Vagina (tissue), 2 donors: ENCODE results near the gene AP1G2. TPM values are rescaled to one million over a fixed set of nuclear protein-coding genes. Genes with fewer than 3 reads are reported as not detected.

Source experiments
- DNase-seq, 2 donors: peaks; one replicate each; pipeline ENCODE4 v3.0.0-alpha.2; 2017; ENCODE audit errors: extremely low spot score in 2 of 2
- H3K27ac ChIP-seq: fragments of 200-600 bp; sonication (generic); one replicate; pipeline ENCODE4 v1.5.1; 2019
- H3K27me3 ChIP-seq: fragments of 200-600 bp; sonication (generic); one replicate; pipeline ENCODE4 v1.5.1; 2019
- H3K36me3 ChIP-seq, 2 donors: fragments of 200-600 bp; sonication (generic); one replicate each; pipeline ENCODE4 v1.5.1; 2017 to 2019
- H3K4me1 ChIP-seq: fragments of 200-600 bp; sonication (generic); one replicate; pipeline ENCODE4 v1.5.1; 2019
- H3K4me3 ChIP-seq, 2 donors: fragments of 200-600 bp; sonication (generic); 1 replicate in 1 of 2; 2 replicates in 1 of 2; pipeline ENCODE4 v1.5.1; 2016 to 2019
- H3K9me3 ChIP-seq: fragments of 200-600 bp; sonication (generic); one replicate; pipeline ENCODE4 v1.5.1; 2019
- POLR2A ChIP-seq, 2 donors: fragments of 450-650 bp; IDR thresholded peaks; one replicate each; pipeline ENCODE4 v1.6.1; 2017; ENCODE audit warnings: antibody characterized with exemption in 2 of 2, mild to moderate bottlenecking in 2 of 2, moderate library complexity in 2 of 2
- POLR2AphosphoS5 ChIP-seq, 2 donors: sonication (generic); formaldehyde crosslinking; IDR thresholded peaks; one replicate each; pipeline ENCODE4 v1.9.0; 2017; ENCODE audit warnings: antibody characterized with exemption in 2 of 2, mild to moderate bottlenecking in 2 of 2, low read depth in 1 of 2; ENCODE audit not compliant: insufficient read depth in 1 of 2
- intact Hi-C: fragments of 100-400 bp; cut with DNase I; formaldehyde crosslinking; loops from one replicate; pipeline ENCODE4 v1.15.1; 2023
- total RNA-seq: library from RNA; depleted of rRNA; stranded (reverse); fragments of >200 nt; gene quantifications from one replicate; pipeline ENCODE4 v1.2.3, GENCODE V29; 2016
- TF ChIP-seq, protein P1 (sequence below), 3 experiments: fragments of 450-650 bp in 2 of 3; fragments of 200-600 bp in 1 of 3; sonication (generic) in 1 of 3; IDR thresholded peaks; one replicate each; pipeline ENCODE4 v1.5.1; 2017 to 2019; ENCODE audit warnings: antibody characterized with exemption in 3 of 3, mild to moderate bottlenecking in 2 of 3, moderate library complexity in 2 of 3

The AP1G2 gene
- total RNA-seq, 1 donor from 2014 or later: 122 TPM

DNA sequence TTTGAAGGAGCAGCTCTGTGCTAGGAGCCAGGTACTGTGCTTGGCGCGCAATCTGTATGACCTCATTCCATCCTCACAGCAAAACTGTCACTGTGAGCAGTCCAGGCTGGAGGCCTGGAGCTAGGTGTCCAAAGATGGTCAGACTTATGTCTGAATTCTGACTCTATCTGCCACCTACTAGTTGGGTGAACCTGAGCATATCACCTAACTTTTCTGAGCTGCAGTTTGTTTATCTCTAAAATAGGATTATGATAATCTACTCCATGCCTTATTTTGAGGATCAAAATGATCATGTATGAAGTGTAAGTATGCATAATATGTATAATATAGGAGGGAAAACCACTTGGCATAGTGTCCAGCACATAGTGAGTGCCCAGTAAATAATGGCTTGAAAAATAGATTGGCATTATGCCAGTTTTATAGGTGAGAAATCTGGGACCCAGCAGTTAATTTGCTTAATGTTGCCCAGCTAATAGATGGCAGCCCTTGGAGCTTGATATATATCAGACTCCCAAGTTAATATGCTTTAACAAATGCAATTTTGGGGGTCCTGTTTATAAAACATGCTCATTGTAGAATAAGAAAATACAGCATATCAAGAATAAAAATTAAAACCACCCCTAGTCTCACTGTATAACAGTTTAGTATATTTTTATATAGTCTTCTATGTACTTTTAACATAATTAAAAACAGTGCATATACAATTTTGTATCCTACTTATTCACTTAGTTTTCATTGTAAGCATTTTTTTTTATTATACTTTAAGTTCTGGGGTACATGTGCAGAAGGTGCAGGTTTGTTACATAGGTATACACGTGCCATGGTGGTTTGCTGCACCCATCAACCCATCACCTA, 15.5 kb upstream of the AP1G2 start:
- Histone ChIP-seq H3K4me1 (peaks cover under 1% of the 10 kb centered on the region), H3K27me3 (no peaks in the 10 kb centered on the region), H3K4me3 (no peak overlapping the region), H3K36me3 (no peaks in the 10 kb centered on the region), H3K9me3 (no peaks in the 10 kb centered on the region), H3K27ac (no peak overlapping the region)
- no peak for TF ChIP-seq POLR2A (IDR thresholded peaks at IDR 0.05)
- no peak for TF ChIP-seq POLR2AphosphoS5 (IDR thresholded peaks at IDR 0.05; ENCODE audit: insufficient read depth in 1 of 2, low read depth in 1 of 2)
- TF ChIP-seq, protein P1, sequence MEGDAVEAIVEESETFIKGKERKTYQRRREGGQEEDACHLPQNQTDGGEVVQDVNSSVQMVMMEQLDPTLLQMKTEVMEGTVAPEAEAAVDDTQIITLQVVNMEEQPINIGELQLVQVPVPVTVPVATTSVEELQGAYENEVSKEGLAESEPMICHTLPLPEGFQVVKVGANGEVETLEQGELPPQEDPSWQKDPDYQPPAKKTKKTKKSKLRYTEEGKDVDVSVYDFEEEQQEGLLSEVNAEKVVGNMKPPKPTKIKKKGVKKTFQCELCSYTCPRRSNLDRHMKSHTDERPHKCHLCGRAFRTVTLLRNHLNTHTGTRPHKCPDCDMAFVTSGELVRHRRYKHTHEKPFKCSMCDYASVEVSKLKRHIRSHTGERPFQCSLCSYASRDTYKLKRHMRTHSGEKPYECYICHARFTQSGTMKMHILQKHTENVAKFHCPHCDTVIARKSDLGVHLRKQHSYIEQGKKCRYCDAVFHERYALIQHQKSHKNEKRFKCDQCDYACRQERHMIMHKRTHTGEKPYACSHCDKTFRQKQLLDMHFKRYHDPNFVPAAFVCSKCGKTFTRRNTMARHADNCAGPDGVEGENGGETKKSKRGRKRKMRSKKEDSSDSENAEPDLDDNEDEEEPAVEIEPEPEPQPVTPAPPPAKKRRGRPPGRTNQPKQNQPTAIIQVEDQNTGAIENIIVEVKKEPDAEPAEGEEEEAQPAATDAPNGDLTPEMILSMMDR (IDR thresholded peaks at IDR 0.05): no peak
- DNase-seq: no peak
- intact Hi-C loops: no loop called here

DNA sequence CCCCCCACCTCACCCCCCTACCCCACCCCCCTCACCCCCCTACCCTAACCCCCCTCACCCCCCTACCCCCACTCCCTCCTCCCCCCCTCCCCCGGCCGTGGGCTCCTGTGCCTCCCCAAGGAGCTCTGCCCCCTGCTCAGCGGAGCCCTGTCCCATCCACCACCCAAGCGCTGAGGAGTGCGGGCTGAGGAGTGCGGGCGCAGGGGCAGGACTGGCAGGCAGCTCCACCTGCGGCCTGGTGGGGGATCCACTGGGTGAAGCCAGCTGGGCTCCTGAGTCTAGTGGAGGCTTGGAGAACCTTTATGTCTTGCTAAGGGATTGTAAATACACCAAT, 13.3 kb upstream of the AP1G2 start:
- Histone ChIP-seq H3K27me3 (peaks cover 10% of the 10 kb centered on the region), H3K36me3 (no peaks in the 10 kb centered on the region), H3K27ac (no peak overlapping the region), H3K4me3 (no peak overlapping the region), H3K9me3 (no peaks in the 10 kb centered on the region), H3K4me1 (peaks cover 23% of the 10 kb centered on the region)
- TF ChIP-seq, protein P1 (IDR thresholded peaks at IDR 0.05): no peak
- TF ChIP-seq POLR2A (IDR thresholded peaks at IDR 0.05) (no peak), POLR2AphosphoS5 (IDR thresholded peaks at IDR 0.05; ENCODE audit: insufficient read depth in 1 of 2, low read depth in 1 of 2) (no peak)
- intact Hi-C loops: no loop called here
- DNase-seq: peak in 1 of 2 donors; percentile 32

DNA sequence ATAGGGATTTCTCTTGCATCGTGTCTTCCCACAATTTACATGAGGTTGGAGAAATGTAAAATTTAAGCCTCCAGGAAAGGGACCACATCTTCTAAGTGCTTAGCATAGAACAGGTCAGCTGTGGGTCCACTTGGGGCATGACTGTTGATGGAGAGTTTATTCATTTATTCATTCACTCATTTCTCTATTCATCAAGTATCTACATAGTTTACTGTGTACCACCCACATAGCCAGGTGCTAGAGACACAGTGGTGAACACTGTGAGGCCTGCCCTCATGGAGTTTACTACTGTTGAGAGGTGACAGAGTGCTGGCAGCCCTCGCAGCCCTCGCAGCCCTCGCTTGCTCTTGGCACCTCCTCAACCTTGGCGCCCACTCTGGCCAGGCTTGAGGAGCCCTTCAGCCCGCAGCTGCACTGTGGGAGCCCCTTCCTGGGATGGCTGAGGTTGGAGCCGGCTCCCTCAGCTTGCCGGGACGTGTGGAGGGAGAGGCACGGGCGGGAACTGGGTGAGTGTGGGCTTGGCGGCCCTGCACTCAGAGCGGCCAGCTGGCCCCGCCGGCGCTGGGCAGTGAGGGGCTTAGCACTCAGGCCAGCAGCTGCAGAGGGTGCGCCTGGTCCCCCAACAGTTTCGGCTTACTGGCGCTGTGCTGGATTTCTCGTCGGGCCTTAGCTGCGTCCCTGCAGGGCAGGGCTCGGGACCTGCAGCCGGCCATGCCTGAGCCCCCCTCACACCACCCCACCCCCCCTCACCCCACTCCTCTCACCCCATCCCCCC, 12.7 kb upstream of the AP1G2 start:
- Histone ChIP-seq H3K36me3 (no peaks in the 10 kb centered on the region), H3K27ac (no peak overlapping the region), H3K4me3 (no peak overlapping the region), H3K27me3 (peaks cover 10% of the 10 kb centered on the region), H3K9me3 (no peaks in the 10 kb centered on the region), H3K4me1 (peaks cover 23% of the 10 kb centered on the region)
- intact Hi-C loops: no loop called here
- TF ChIP-seq POLR2A (IDR thresholded peaks at IDR 0.05) (no peak), POLR2AphosphoS5 (IDR thresholded peaks at IDR 0.05; ENCODE audit: insufficient read depth in 1 of 2, low read depth in 1 of 2) (no peak)
- TF ChIP-seq, protein P1 (IDR thresholded peaks at IDR 0.05): no peak
- DNase-seq: peak in 1 of 2 donors; percentile 62

DNA sequence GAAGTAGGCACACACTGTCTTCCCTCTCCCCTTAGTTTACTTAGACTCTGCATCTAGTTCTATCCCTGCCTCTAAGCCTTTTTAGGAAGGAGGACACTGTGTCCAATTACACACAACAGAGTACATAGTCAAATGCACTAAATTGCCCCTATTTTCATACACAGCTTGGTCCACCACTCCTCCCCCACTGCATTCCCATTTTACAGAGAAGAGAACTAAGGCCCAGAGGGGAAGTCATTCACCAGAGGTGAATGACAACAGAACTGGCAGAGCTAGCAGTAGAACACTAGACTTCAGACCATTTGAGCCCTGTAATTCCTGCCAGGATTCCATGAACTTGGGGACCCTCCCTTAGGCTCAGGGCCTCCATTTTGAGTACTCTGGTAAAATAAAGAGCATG, 12.1 kb upstream of the AP1G2 start:
- no peak overlapping the region for H3K4me3 ChIP-seq
- DNase-seq: peak in 1 of 2 donors; percentile 40
- TF ChIP-seq, protein P1 (IDR thresholded peaks at IDR 0.05): no peak
- TF ChIP-seq POLR2AphosphoS5 (IDR thresholded peaks at IDR 0.05; ENCODE audit: insufficient read depth in 1 of 2, low read depth in 1 of 2): no peak
- no peak for TF ChIP-seq POLR2A (IDR thresholded peaks at IDR 0.05)
- H3K36me3 ChIP-seq: no peaks in the 10 kb centered on the region
- peaks cover 10% of the 10 kb centered on the region for H3K27me3 ChIP-seq
- intact Hi-C loops: no loop called here
- no peak overlapping the region for H3K27ac ChIP-seq
- H3K4me1 ChIP-seq: peaks cover 23% of the 10 kb centered on the region
- H3K9me3 ChIP-seq: no peaks in the 10 kb centered on the region

DNA sequence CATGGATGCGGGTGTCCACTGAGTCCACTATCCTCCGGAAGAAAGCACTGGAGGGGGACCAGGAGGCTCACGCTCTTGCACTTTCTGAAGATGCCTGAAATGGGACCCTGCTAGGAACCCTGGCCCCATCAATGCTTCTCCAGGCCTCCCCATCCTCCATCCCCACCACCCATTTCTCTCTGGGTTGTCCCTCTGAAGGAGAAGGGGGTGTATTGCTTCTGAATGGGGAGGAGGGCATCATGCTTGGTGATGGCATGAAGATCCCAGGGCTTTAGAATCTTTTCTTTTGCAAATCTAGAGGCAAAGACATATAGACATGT, 11.7 kb upstream of the AP1G2 start:
- no peak for TF ChIP-seq POLR2A (IDR thresholded peaks at IDR 0.05)
- TF ChIP-seq POLR2AphosphoS5 (IDR thresholded peaks at IDR 0.05; ENCODE audit: insufficient read depth in 1 of 2, low read depth in 1 of 2): no peak
- TF ChIP-seq, protein P1 (IDR thresholded peaks at IDR 0.05): no peak
- Histone ChIP-seq H3K27ac (peak overlapping the region; percentile 4), H3K4me3 (peak overlapping the region in 1 of 2 donors; percentile 61), H3K4me1 (peaks cover 23% of the 10 kb centered on the region), H3K36me3 (no peaks in the 10 kb centered on the region), H3K27me3 (peaks cover 10% of the 10 kb centered on the region), H3K9me3 (no peaks in the 10 kb centered on the region)
- DNase-seq: peak in 1 of 2 donors; percentile 70
- intact Hi-C loops: no loop called here
